Upper lobe of right lung (tissue), 1 donor: ENCODE data around the gene TENM4. TPM values are rescaled to one million over a fixed set of nuclear protein-coding genes. Genes with fewer than 3 reads are reported as not detected.

Source experiments
- ATAC-seq: fragments of 200-7000 bp; cut with Tn5 transposase; one replicate; pipeline ENCODE4 v1.9.1; 2020; ENCODE audit warnings: mild to moderate bottlenecking, moderate library complexity
- DNase-seq: peaks from one replicate; pipeline ENCODE4 v3.0.0-alpha.2; 2020
- H3K27ac ChIP-seq: fragments of 200-600 bp; one replicate; pipeline ENCODE4 v1.8.0; 2022
- H3K27me3 ChIP-seq: fragments of 200-600 bp; one replicate; pipeline ENCODE4 v1.8.0; 2022; ENCODE audit warnings: mild to moderate bottlenecking
- H3K36me3 ChIP-seq: fragments of 200-600 bp; one replicate; pipeline ENCODE4 v1.8.0; 2022
- H3K4me1 ChIP-seq: fragments of 200-600 bp; one replicate; pipeline ENCODE4 v1.8.0; 2022
- H3K4me3 ChIP-seq: fragments of 200-600 bp; one replicate; pipeline ENCODE4 v1.8.0; 2022; ENCODE audit warnings: mild to moderate bottlenecking
- H3K9me3 ChIP-seq: fragments of 200-600 bp; one replicate; pipeline ENCODE4 v1.8.0; 2022
- CTCF ChIP-seq: fragments of 200-600 bp; IDR thresholded peaks from one replicate; pipeline ENCODE4 v1.8.0; 2022; ENCODE audit warnings: antibody characterized with exemption
- intact Hi-C: fragments of 100-400 bp; cut with DNase I; formaldehyde crosslinking; loops from one replicate; pipeline ENCODE4 v1.11.0; 2022
- total RNA-seq: library from RNA; stranded (reverse); fragmentation: NEBNext Ultra II Directional; extraction: Animal tissue kit (Norgen Biotek cat#: 25700); gene quantifications from one replicate; pipeline ENCODE4 v1.2.1, GENCODE V29; 2021
- donor health status: DM: no; HTN: yes; CAD: no; lungs with severe emphysema.

TENM4 gene
- total RNA-seq, 1 donor from 2014 or later = 4.3 TPM

- Histone ChIP-seq H3K27ac (no peak overlapping the region), H3K9me3 (no peaks in the 10 kb centered on the region), H3K4me1 (no peaks in the 10 kb centered on the region), H3K4me3 (no peak overlapping the region), H3K27me3 (no peaks in the 10 kb centered on the region), H3K36me3 (no peaks in the 10 kb centered on the region)
- DNase-seq (no peak), ATAC-seq (no peak)
- intact Hi-C loops = no loop called here
- no peak for TF ChIP-seq CTCF
Observed at GRCh38 chr11:79377406-79377805, 63.4 kb downstream of the TENM4 start.

GRCh38 chr11:79375818-79376550, 64.8 kb downstream of the TENM4 start:
- H3K27ac ChIP-seq = no peak overlapping the region
- H3K4me1 ChIP-seq = no peaks in the 10 kb centered on the region
- ATAC-seq (no peak), DNase-seq (no peak)
- H3K36me3 ChIP-seq = no peaks in the 10 kb centered on the region
- H3K4me3 ChIP-seq = no peak overlapping the region
- intact Hi-C loops = no loop called here
- no peak for TF ChIP-seq CTCF
- no peaks in the 10 kb centered on the region for H3K9me3 ChIP-seq
- no peaks in the 10 kb centered on the region for H3K27me3 ChIP-seq

DNA sequence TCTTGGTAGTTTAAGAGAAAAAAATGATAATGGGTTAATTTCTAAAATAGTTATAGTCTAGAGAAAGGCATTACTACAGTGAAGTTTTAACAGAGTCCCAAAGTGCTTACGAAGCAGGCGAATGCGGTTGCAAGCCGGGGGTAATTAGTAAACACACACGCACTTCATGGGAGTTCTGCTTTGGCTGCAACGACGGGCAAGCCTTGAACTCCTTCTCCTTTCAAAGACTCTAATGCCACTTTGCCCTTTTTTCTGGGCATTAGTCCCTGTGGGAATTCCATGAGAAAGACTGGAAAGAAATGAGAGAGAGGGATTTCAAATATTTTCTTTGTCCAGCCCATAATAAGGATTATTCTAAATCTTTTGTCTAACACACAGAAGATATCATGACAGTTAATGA, 66.1 kb downstream of the TENM4 start:
- TF ChIP-seq CTCF = no peak
- no peak overlapping the region for H3K27ac ChIP-seq
- H3K36me3 ChIP-seq = no peaks in the 10 kb centered on the region
- intact Hi-C loops = no loop called here
- no peak for ATAC-seq
- no peaks in the 10 kb centered on the region for H3K4me1 ChIP-seq
- DNase-seq = no peak
- no peaks in the 10 kb centered on the region for H3K27me3 ChIP-seq
- no peaks in the 10 kb centered on the region for H3K9me3 ChIP-seq
- no peak overlapping the region for H3K4me3 ChIP-seq

DNA sequence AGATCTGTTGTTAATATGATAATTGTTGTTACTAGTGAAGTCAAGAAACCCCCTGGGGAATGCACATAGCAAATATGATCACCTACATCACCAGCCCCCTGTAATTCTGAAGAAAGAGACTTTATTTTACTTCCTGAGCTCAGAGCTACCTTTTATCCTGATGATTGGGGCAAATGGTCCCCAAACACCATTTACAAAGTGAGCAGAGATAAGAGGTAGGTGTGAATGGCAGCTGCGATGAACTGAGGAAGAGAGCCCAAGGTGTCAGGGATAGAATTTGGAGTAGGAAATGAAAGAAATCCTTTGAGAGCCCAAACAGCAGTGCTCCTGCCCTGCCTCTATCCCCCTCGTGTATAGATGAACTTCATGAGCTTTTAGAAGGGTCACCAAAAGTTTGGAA, 69.1 kb downstream of the TENM4 start:
- Histone ChIP-seq H3K27ac (no peak overlapping the region), H3K27me3 (no peaks in the 10 kb centered on the region), H3K9me3 (no peaks in the 10 kb centered on the region), H3K4me1 (no peaks in the 10 kb centered on the region), H3K4me3 (no peak overlapping the region), H3K36me3 (no peaks in the 10 kb centered on the region)
- TF ChIP-seq CTCF = no peak
- ATAC-seq (no peak), DNase-seq (no peak)
- intact Hi-C loops = no loop called here

DNA sequence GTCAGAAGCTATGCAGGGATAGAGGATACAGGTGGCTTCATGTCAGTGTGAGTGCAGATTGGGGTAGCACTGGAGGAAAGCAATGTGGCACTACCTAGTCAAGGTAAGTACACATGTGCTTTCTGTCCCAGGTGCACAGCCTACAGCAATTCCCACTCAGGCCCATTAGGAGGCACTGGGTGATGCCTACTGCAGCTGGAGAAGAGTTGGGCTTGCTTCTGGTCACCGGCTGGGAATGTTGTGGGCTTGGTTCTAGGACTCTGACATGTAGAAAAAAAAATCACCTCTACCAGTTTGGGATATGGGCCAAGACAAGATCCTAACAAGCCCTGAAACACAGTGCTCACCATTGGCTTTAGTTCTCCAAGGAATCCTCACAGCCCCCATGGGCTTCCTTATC, 69.7 kb downstream of the TENM4 start:
- Histone ChIP-seq H3K4me3 (no peak overlapping the region), H3K36me3 (no peaks in the 10 kb centered on the region), H3K27me3 (no peaks in the 10 kb centered on the region), H3K27ac (no peak overlapping the region), H3K9me3 (no peaks in the 10 kb centered on the region), H3K4me1 (no peaks in the 10 kb centered on the region)
- no peak for ATAC-seq
- no peak for DNase-seq
- intact Hi-C loops = no loop called here
- TF ChIP-seq CTCF = no peak

DNA sequence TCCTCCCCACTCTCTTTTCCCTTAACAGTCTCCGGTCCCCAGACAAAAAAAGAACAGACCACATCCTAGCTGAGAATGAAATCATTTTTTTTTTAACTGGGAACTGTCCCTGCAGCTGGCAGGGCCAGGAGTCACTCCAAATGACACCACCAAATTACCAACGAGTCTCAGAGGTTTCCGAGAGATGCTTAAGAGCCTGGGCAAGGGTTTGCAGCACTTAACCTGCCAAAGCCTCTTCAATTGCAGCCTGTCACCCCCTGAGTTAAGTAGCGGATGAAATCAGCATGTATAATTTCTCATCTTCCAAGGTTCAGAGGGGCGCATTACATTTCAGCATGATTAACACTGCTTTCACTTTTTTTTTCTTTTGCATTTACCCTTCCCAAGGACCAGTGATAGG, 71.8 kb downstream of the TENM4 start:
- no peaks in the 10 kb centered on the region for H3K27me3 ChIP-seq
- H3K36me3 ChIP-seq = no peaks in the 10 kb centered on the region
- H3K4me1 ChIP-seq = no peaks in the 10 kb centered on the region
- no peak for ATAC-seq
- no peak for TF ChIP-seq CTCF
- intact Hi-C loops = no loop called here
- no peak for DNase-seq
- no peaks in the 10 kb centered on the region for H3K9me3 ChIP-seq
- H3K4me3 ChIP-seq = no peak overlapping the region
- H3K27ac ChIP-seq = no peak overlapping the region
